H7 (cell line): ENCODE measurements around the gene CBFB. TPM values are rescaled to one million over a fixed set of nuclear protein-coding genes. Genes with fewer than 3 reads are reported as not detected.
"Not testable (repeated sequence)": the region's sequence is repeated elsewhere in the genome, so short reads cannot be mapped to it uniquely, and the experiment has no call there.

Experiments used
- DNase-seq: peaks from one replicate; pipeline ENCODE4 v3.0.0; 2012
- H3K27me3 ChIP-seq: 2 replicates; pipeline ENCODE4 v1.6.0; 2011; ENCODE audit warnings: mild to moderate bottlenecking, low read length; ENCODE audit not compliant: control insufficient read depth, insufficient read depth
- H3K36me3 ChIP-seq: replicated peaks from 2 replicates; pipeline ENCODE4 v1.5.1; 2011; ENCODE audit warnings: low read length; ENCODE audit not compliant: control insufficient read depth, insufficient read depth
- H3K4me3 ChIP-seq: 2 replicates; pipeline ENCODE4 v1.5.1; 2011; ENCODE audit warnings: low read depth, mild to moderate bottlenecking, control low read depth, low read length, moderate library complexity; ENCODE audit not compliant: insufficient read depth
- total RNA-seq: library from RNA; depleted of rRNA; stranded (reverse); fragments of >200 nt; shearing (Covaris generic); gene quantifications from 2 replicates; pipeline ENCODE4 v1.2.3, GENCODE V29; 2014; rRNA removed

CBFB gene
- 31.4 and 49.3 TPM in 2 replicates for total RNA-seq

DNA sequence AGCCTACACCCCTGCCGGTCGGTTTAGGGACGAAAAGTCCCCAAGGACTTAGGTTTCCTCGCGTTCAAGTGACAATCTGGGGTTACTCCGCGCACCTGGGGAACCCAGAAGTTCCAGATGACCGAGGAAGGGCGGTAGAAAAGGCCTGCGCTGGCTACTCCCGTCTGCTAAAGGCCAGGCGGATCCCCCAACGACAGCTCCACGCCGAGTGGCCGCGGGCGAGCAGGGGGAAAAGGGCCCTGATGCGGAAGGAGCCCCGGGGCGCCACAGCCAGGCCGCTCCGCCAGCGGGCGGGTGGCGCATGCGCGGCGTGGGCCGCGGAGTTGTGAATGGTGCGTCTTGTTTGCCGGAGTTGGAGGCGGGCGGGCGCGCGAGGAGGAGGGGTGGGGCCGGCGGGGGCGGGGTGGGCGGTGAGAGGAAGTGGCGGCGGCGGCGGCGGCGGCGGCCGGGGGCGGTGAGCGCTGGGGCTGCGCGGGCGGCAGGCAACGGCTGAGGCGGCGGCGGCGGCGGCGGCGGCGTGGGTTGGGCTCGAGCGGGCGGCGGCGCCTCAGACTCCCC lies at the start of gene CBFB:
Gene CBFB, plus strand, starts transcription at position 454 of the 558 bp plus-strand sequence. CDS start 259 bp downstream, outside the sequence.
- no peaks in the 10 kb centered on the region for H3K36me3 ChIP-seq
- peak within 1 kb of the TSS; percentile 92 for H3K4me3 ChIP-seq
- DNase-seq, result peak; percentile 98
- H3K27me3 ChIP-seq, result 0 out of 2 replicates have a peak, but pooled peaks cover 2% of the 10 kb centered on the region

DNA sequence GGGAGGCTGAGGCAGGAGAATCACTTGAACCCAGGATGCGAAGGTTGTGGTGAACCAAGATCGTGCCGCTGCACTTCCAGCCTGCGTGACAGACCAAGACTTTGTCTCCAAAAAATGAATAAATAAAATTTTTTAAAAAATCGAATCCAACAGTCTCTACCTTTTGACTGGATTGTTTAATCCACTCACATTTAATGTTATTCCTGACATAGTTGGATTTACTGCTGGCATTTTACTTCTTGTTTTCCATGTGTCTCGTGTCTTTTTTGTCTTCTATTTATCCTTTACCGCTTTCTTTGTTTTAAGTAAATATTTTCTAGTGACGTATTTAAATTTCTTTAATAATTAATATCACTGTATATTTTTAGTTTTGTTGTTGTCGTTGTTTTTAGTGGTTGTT lies 45.9 kb upstream of the CBFB start:
- Histone ChIP-seq H3K27me3 (0 out of 2 replicates have a peak, but pooled peaks cover 2% of the 10 kb centered on the region), H3K4me3 (no peak overlapping the region), H3K36me3 (no peaks in the 10 kb centered on the region)
- no peak for DNase-seq

DNA sequence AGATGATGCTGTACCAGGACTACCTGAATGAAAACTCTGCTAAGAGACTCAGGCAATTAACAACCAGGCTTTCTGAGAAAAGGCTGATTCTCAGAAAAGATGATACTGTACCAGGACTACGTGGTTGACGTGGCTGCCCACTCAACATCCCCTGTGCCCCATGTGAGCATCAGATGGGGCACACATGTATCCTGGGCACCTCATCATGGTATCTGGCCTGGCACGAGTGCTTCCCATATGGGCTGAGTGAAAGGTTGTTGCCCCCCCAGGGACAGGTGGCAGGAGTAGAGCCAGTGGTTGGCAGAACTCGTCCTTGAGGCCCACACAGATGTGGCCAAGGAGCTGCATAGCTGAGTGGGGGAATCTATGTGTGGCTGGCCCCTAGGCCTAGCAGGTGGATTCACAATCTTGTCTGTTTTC lies 44.0 kb upstream of the CBFB start:
- H3K36me3 ChIP-seq, result no peaks in the 10 kb centered on the region
- no peaks in the 10 kb centered on the region for H3K27me3 ChIP-seq
- H3K4me3 ChIP-seq, result no peak overlapping the region
- DNase-seq, result no peak

DNA sequence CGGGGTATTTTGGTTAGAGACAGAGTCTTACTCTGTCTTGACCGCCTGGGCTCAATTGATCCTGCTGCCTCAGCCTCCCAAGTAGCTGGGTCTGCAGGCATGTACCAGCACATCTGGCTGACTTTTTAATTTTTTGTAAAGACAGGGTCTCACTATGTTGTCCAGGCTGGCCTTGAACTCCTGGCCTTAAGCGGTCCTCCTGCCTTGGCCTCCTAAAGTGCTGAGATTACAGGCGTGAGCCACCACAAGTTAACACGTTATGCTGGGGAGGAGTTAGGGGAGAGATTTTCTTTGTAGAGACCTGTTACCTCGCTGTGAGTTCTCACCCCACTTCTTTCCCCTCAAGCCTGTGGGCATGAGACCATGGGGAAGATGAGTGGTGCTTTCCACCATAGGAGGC lies 42.4 kb upstream of the CBFB start:
- no peaks in the 10 kb centered on the region for H3K27me3 ChIP-seq
- no peak overlapping the region for H3K4me3 ChIP-seq
- H3K36me3 ChIP-seq, result no peaks in the 10 kb centered on the region
- no peak for DNase-seq

- no peak for DNase-seq
- Histone ChIP-seq H3K4me3 (no peak within 1 kb of the TSS), H3K36me3 (no peaks in the 10 kb centered on the region), H3K27me3 (no peaks in the 10 kb centered on the region)
Observed at GRCh38 chr16:66988197-66988788, 40.7 kb upstream of the CBFB start, which contains the start of gene CES4A. TSS of gene CES4A (plus strand) at chr16:66988589. CDS start at chr16:66988773, 184 bp downstream.

DNA sequence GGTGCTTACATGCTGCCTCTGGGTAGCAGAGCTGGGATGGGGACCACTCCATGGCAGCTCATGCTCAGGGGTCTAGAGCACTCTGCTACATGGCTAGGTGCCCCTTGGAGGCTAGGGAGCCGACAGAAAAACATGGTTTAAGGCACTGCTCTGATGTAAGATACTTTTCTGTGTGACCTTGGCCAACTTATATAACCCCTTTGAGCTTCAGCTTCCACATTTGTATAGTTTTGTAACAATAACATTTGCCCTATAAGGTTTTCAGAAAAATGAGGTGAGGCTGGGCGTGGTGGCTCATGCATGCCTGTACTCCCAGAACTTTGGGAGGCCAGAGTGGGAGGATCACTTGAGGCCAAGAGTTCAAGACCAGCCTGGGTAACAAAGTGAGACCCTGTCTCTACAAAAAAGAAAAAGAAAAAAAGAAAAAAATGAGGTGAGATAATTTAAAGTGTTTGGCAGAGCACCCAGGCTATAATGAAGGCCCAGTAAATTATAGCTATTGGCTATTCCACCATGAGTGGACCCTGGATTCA lies 37.3 kb upstream of the CBFB start:
- DNase-seq, result no peak
- no peaks in the 10 kb centered on the region for H3K36me3 ChIP-seq

DNA sequence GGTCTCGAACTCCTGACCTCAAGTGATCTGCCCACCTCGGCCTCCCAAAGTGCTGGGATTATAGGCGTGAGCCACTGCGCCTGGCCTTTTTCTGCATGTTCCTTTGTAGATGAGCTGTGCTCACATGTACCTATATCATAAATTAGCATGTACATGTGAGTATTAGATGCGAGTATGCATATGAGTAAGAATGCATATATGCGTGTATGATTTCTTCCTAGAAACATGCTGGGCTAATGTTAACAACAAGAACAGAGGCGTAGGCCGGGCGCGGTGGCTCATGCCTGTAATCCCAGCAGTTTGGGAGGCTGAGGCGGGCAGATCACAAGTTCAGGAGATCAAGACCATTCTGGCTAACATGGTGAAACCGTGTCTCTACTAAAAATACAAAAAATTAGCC lies 35.4 kb upstream of the CBFB start:
- not testable (repeated sequence) for H3K27me3 ChIP-seq, H3K36me3 ChIP-seq, H3K4me3 ChIP-seq, DNase-seq

More for the DNA sequence above, 37.3 kb upstream of the CBFB start:
- H3K4me3 ChIP-seq, result no peak overlapping the region
- no peaks in the 10 kb centered on the region for H3K27me3 ChIP-seq

DNA sequence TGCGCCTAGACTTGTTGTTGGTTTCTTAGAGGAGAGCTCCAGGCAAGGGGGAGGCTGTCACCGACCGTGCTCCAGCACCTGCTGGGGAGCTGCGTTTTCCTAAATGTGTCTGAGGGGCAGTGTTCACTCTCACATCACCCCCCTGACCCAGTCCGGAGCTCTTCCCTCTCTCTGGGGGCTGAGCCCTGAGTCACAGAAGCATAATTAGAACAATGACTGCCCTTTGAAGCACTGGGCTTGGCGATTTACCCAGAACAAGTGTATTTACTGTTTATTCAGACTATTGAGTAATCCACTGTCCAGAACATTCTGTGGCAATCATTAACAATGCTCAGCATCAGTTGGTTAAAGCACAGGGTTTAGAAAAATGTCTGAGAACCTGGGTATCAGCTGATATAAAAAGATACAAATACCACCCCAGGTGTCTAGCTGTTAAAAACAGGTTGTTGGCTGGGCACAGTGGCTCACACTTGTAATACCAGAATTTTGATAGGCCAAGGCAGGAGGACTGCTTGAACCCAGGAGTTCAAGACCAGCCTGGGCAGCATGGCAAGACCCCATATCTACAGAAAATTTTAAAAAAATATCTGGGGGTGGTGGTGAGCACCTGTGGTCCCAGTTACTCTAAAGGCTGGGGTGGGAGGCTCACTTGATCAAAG lies 32.5 kb upstream of the CBFB start:
- DNase-seq, result no peak
- Histone ChIP-seq H3K36me3 (no peaks in the 10 kb centered on the region), H3K27me3 (peaks cover 25% of the 10 kb centered on the region), H3K4me3 (no peak overlapping the region)

DNA sequence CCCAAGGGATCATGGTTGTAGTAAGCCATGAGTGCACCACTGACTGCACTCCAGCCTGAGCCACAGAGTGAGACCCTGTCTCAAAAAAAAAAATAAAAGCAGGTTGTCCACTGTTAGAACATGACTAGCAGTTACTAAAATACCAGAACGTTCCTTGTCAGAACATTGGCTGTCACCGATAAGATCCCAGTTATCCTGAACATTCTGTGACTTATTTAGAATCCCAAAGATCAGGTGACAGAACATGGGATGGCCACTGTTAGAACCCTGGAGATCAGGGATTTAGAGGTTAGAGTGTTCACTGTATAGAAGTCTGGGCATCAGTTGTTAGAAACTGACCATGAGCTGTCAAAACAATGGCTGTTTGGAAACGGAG lies 32.0 kb upstream of the CBFB start:
- H3K36me3 ChIP-seq, result no peaks in the 10 kb centered on the region
- no peak for DNase-seq
- H3K27me3 ChIP-seq, result peaks cover 30% of the 10 kb centered on the region
- no peak overlapping the region for H3K4me3 ChIP-seq

GRCh38 chr16:67000384-67001351 lies 28.3 kb upstream of the CBFB start:
- peaks cover 48% of the 10 kb centered on the region for H3K27me3 ChIP-seq
- H3K36me3 ChIP-seq, result no peaks in the 10 kb centered on the region
- peak; percentile 98 for DNase-seq
- H3K4me3 ChIP-seq, result peak overlapping the region; percentile 62

- DNase-seq, result no peak
- H3K4me3 ChIP-seq, result no peak overlapping the region
- H3K36me3 ChIP-seq, result no peaks in the 10 kb centered on the region
- H3K27me3 ChIP-seq, result peaks cover 48% of the 10 kb centered on the region
Observed at GRCh38 chr16:67001726-67002125, 27.2 kb upstream of the CBFB start.

- Histone ChIP-seq H3K27me3 (peaks cover 18% of the 10 kb centered on the region), H3K36me3 (no peaks in the 10 kb centered on the region), H3K4me3 (no peak overlapping the region)
- DNase-seq, result no peak
Observed at GRCh38 chr16:67006930-67007658, 21.9 kb upstream of the CBFB start.

GRCh38 chr16:67009158-67009557 lies 19.8 kb upstream of the CBFB start:
- H3K36me3 ChIP-seq, result no peaks in the 10 kb centered on the region
- H3K27me3 ChIP-seq, result peaks cover 19% of the 10 kb centered on the region
- H3K4me3 ChIP-seq, result no peak overlapping the region
- no peak for DNase-seq
